Ramos (cell line): ENCODE measurements around the gene ART3.

Experiments used
- in situ Hi-C: fragments of 300-500 bp; cut with MboI; formaldehyde crosslinking; loops from one replicate; pipeline ENCODE4 v1.14.3; 2022; ENCODE audit warnings: low sequenced_read_pairs; ENCODE audit not compliant: unreplicated experiment

Gene ART3

GRCh38 chr4:76061982-76062381 lies 12.5 kb upstream of the ART3 start:
- in situ Hi-C loops = loop anchor here (10.0 to 25.0 kb wide), 3 partner anchors 57 to 475 kb away; partner anchors contain the start of genes CXCL9 and PPEF2

GRCh38 chr4:76066546-76066945 lies 8.0 kb upstream of the ART3 start:
- in situ Hi-C loops = loop anchor here (10.0 to 25.0 kb wide), 3 partner anchors 62 to 479 kb away; partner anchors contain the start of genes CXCL9 and PPEF2

GRCh38 chr4:76067652-76068286 lies 6.7 kb upstream of the ART3 start:
- in situ Hi-C loops = loop anchor here (10.0 to 25.0 kb wide), 3 partner anchors 63 to 480 kb away; partner anchors contain the start of genes CXCL9 and PPEF2

GRCh38 chr4:76072760-76073159 lies 1.7 kb upstream of the ART3 start:
- in situ Hi-C loops = loop anchor here (25.0 kb wide), 1 partner anchor 485 kb away; no protein-coding TSS in a partner anchor

DNA sequence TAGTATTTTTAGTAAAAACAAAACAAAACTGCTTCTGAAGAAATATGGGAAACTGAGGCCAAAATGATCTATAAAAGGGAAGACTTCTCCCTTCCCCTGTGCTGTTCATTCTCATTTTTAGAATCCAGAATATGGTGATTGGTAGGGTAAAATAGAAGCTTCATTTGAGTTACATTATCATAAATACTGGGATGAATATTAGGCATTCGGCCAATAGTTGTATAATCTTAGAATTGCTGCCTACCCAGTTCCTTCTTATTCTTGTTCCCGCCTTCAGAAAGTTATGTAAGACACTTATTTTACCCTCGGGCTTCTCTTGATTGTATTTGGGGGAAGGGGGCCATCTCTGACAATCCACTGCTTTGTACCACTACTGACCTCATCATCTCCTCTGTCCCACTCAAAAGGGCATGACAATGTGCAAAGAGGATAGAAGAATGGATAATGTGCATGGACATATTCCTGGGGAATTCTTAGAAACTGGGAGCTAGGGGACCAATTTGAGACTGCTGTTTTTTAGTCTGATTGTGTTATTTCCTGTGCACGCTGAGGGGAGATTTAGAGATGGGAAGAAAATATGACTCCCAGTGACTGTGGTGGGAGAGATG lies 588 bp downstream of the ART3 start:
- in situ Hi-C loops = loop anchor here (25.0 kb wide), 1 partner anchor 488 kb away; no protein-coding TSS in a partner anchor

- in situ Hi-C loops = no loop called here
Observed at GRCh38 chr4:76078033-76078613, 3.6 kb downstream of the ART3 start.

DNA sequence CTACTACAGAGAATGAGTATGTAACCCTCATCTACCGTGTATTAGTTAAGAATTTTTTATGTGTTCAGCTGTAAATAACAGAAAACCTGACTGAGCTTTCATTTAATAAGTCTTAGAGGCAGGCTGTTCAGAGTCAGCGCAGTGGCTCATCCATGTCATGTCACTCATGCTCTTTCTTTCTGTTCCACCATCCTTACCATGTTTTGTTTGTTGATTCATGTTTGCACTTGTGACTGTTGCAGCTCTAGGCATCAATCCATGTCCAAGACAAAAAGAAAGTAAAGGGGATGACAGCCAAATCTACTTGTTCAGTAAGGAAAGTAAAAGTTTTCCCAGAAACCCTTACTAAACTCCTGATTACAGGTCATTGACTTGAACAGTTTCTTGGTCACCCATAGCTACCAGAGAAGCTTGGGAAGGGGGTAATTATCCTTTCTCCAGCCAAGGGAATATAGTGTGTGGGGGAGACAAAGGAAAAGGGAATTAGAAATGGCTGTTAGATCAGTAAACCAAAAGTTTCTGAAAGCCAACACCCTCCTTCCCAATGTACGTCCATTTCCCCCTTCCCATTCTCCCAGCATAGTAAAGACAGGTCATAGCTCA lies 9.0 kb downstream of the ART3 start:
- in situ Hi-C loops = no loop called here

GRCh38 chr4:76084542-76084941 lies 10.0 kb downstream of the ART3 start:
- in situ Hi-C loops = no loop called here

- in situ Hi-C loops = no loop called here
Observed at GRCh38 chr4:76087007-76087769, 12.7 kb downstream of the ART3 start.

DNA sequence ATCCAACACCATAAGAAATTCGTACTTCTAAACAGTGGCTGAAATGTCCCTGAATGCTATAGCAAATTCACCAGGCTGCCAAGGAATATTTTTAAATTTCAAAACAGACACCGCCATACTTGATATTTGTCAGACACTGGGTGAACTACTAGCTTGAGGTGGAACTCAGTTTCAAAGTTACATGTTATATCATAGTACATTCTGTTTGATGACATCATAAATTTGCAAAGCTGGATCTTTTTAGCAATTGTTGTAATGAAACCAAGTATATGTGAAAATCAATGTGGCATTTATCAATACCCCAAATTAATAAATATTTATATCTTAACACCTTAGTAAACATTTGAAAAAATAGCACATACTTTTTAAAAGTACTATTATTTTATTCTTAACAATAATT lies 14.2 kb downstream of the ART3 start:
- in situ Hi-C loops = no loop called here

DNA sequence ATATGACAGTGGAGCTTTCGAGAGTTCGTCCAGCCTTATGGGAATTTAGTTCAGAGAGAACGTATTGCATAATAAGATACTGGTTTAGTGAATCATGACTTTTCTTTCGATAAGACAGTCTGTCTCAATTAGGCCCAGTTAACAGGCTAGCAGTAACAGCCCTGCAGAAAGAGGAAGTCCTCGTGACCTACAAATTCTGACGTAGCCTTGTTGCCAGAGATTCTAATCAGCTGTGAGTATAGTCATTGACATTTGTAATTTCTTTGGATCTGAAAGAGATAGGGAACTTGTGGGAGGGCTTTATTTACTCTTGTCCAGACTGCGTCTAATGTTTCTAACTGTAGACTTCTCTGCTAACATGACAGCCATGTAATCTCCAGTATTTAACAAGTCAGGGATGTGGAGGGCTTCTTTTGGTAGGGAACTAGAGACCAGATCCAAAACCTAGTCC lies 15.8 kb downstream of the ART3 start:
- in situ Hi-C loops = no loop called here

GRCh38 chr4:76091052-76091451 lies 16.5 kb downstream of the ART3 start:
- in situ Hi-C loops = no loop called here

DNA sequence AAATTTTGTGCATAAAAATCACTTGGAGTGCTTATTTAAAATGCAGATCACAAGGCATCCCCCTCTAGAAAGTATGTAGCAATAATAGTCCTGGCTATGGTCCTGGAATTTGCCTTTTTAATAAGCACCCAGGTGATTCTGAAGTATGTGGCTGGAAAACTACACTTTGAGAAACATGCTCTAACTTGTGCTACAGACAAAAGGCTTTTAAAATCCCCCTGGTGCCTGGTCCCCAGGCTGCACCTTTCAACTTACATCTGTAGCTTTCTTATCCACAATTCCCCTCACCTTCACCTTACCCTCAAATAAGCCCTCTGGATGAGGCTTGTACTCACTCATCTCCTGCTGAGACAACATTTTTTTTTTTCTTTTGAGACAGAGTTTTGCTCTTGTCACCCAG lies 21.1 kb downstream of the ART3 start:
- in situ Hi-C loops = no loop called here

DNA sequence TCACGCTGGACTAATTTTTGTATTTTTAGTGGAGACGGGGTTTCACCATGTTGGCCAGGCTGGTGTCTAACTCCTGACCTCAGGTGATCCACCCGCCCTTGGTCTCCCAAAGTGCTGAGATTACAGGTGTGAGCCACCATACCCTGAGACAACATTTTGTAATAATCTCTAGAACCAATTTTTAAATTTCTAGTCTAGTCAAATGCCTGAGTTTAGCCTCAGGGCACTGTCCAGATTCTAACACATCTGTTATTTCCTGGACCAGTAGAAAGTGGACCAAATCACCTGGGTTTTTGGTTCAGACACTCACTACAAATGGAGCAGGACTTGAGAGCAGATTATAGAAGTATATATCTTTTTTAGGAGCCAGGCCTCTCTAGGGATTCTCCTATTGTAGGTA lies 21.6 kb downstream of the ART3 start:
- in situ Hi-C loops = no loop called here

- in situ Hi-C loops = no loop called here
Observed at GRCh38 chr4:76105652-76106051, 31.1 kb downstream of the ART3 start.

- in situ Hi-C loops = no loop called here
Observed at GRCh38 chr4:76106442-76106841, 31.9 kb downstream of the ART3 start.

DNA sequence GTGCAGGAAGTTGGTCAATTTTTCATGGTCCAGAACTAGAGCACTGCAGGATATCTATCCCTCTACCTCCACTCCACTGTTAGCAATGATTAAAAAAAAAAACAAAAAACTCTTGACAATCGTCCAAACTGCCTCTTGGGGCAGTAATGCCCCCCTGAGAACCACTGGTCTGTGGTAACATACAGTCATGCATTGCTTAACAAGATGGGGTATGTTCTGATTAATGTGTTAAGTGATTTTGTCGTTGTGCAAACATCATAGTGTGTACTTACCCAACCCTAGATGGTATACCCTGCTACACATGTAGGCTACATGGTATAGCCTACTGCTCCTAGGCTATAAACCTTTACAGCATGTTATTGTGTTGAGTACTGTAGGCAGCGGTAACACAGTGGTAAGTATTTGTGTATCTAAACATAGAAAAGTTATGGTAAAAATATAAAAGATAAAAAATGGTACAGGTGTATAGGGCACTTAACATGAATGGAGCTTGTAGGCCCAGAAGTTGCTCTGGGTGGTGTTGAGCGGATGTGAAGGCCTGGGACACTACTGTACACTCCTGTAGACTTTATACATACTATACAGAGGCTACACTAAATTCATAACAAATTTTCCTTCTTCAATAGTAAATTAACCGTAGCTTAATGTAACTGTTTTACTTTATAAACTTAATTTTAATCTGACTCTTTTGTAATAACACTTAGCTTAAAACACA lies 34.1 kb downstream of the ART3 start:
- in situ Hi-C loops = no loop called here

GRCh38 chr4:76116821-76117220 lies 42.3 kb downstream of the ART3 start:
- in situ Hi-C loops = no loop called here

DNA sequence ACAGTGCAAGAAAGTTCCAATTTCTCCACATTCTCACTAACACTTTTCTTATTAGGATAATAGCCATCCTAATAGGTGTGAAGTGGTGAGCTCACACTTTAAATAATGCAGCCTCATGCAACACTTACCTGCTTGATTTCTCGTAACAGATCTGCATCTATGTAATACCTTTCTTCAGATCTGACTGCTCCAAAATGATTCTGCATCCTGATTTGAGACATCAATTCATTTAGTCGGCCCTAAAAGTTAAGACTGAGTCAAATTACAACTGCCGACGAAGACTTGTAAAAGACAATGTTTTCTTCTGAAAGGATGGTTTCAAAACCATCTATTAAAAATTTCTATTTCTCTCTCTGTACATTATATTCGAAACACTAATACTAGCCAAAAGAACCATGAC lies 43.0 kb downstream of the ART3 start:
- in situ Hi-C loops = no loop called here

DNA sequence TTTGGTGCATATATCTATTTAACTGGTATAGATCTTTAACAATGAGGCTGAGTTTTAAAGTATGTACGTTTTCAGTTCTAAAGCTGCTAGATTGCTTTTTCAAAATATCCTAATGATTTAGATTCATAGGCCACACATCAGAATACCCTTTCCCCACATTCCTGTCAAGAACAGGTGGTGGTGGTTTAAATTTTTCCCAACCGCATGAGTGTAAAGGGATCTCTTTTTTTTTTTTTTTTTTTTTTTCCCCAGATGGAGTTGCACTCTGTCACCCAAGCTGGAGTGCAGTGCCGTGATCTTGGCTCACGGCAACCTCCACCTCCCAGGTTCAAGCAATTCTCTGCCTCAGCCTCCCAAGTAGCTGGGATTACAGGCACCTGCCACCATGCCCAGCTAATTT lies 45.7 kb downstream of the ART3 start:
- in situ Hi-C loops = no loop called here
